Calu3 (cell line): Measurements from ENCODE around the gene ADSL. TPM values are rescaled to one million over a fixed set of nuclear protein-coding genes. Genes with fewer than 3 reads are reported as not detected.

Experiments used
- BruUV-seq: library from RNA; stranded (reverse); fragments of 400-500 nt; replicated peaks from 2 replicates; lab custom pipeline; 2021; lab: Mats Ljungman, UMichigan
- CTCF ChIA-PET: fragments of 300-600 bp; sonication (Branson Sonifier 250); formaldehyde crosslinking; loops from one replicate; lab custom pipeline; 2022; ENCODE audit warnings: antibody characterized with exemption; lab: Charles Lee
- DNase-seq: peaks from one replicate; pipeline ENCODE4 v3.0.0; 2022
- H3K27ac Mint-ChIP-seq: one replicate; pipeline ENCODE4 v1.8.0; 2022; ENCODE audit warnings: mixed read lengths; ENCODE audit not compliant: unreplicated experiment
- H3K27me3 Mint-ChIP-seq: one replicate; pipeline ENCODE4 v1.8.0; 2022; ENCODE audit warnings: mixed read lengths; ENCODE audit not compliant: unreplicated experiment
- H3K36me3 Mint-ChIP-seq: one replicate; pipeline ENCODE4 v1.8.0; 2022; ENCODE audit warnings: mild to moderate bottlenecking, moderate library complexity, mixed read lengths; ENCODE audit not compliant: insufficient read depth, unreplicated experiment
- H3K4me1 Mint-ChIP-seq: one replicate; pipeline ENCODE4 v1.8.0; 2022; ENCODE audit warnings: mild to moderate bottlenecking, low read depth, mixed read lengths; ENCODE audit not compliant: unreplicated experiment
- H3K4me3 Mint-ChIP-seq: one replicate; pipeline ENCODE4 v1.8.0; 2022; ENCODE audit warnings: mild to moderate bottlenecking, low read depth, moderate library complexity, mixed read lengths; ENCODE audit not compliant: unreplicated experiment
- H3K9me3 Mint-ChIP-seq: one replicate; pipeline ENCODE4 v1.8.0; 2022; ENCODE audit warnings: low read depth, mixed read lengths; ENCODE audit not compliant: unreplicated experiment
- intact Hi-C: fragments of 100-400 bp; cut with micrococcal nuclease; formaldehyde crosslinking; loops from one replicate; pipeline ENCODE4 v1.10.0; 2022; ENCODE audit not compliant: unreplicated experiment
- total RNA-seq: library from RNA; stranded (reverse); gene quantifications from 2 replicates; pipeline ENCODE4 v1.2.3, GENCODE V29; 2022
- TF ChIP-seq, protein P1 (sequence below): fragments of 200-600 bp; IDR thresholded peaks from one replicate; pipeline ENCODE4 v1.8.0; 2022; ENCODE audit warnings: antibody characterized with exemption; ENCODE audit not compliant: unreplicated experiment

The ADSL gene
- total RNA-seq, 1 experiment from 2014 or later: 96.3 TPM

DNA sequence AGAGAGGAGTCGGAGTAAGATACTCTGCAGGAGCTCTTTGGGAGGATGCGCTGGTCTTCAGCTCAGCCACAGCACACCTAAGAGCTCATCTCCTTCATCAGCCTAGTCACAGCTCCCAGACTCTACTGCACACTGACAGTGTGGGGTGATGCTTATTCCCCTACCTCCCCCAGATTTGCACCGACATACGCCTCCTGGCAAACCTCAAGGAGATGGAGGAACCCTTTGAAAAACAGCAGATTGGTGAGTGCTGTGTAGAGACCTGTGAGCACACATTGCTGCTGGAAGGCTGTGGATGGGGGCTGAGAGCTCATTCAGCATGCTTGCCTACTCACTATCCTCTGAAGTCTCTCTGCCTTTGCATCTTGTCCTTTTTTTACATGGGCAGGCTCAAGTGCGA is 14.8 kb downstream of the ADSL start:
- Mint-ChIP-seq H3K4me3 (no peak overlapping the region), H3K27me3 (no peaks in the 10 kb centered on the region), H3K27ac (no peak overlapping the region), H3K9me3 (no peaks in the 10 kb centered on the region), H3K4me1 (no peaks in the 10 kb centered on the region), H3K36me3 (peaks cover 78% of the 10 kb centered on the region)
- CTCF ChIA-PET: no interaction called here
- TF ChIP-seq, protein P1, sequence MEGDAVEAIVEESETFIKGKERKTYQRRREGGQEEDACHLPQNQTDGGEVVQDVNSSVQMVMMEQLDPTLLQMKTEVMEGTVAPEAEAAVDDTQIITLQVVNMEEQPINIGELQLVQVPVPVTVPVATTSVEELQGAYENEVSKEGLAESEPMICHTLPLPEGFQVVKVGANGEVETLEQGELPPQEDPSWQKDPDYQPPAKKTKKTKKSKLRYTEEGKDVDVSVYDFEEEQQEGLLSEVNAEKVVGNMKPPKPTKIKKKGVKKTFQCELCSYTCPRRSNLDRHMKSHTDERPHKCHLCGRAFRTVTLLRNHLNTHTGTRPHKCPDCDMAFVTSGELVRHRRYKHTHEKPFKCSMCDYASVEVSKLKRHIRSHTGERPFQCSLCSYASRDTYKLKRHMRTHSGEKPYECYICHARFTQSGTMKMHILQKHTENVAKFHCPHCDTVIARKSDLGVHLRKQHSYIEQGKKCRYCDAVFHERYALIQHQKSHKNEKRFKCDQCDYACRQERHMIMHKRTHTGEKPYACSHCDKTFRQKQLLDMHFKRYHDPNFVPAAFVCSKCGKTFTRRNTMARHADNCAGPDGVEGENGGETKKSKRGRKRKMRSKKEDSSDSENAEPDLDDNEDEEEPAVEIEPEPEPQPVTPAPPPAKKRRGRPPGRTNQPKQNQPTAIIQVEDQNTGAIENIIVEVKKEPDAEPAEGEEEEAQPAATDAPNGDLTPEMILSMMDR: no peak
- intact Hi-C loops: no loop called here
- no TSS peak for BruUV-seq
- no peak for DNase-seq

DNA sequence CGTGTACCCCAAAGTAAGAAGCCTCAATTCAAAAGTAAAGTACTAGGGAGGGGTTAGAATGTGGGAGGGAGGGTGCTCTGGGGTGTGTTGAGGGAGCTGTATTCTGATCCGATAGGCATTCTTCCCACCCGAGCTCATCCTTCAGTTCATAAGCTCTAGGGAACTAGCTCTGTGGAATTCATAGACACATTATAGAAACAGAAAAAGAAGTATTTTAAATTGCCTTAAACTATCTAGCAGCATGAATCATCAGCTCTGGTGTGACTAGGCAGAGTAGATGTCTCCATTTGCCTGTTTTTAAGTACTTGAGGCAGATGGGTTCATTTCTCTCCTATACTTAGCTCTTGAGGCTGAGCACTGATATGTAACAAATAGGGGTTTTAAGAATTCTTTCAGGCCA is 16.8 kb downstream of the ADSL start:
- Mint-ChIP-seq H3K4me1 (no peaks in the 10 kb centered on the region), H3K27me3 (no peaks in the 10 kb centered on the region), H3K4me3 (no peak overlapping the region), H3K36me3 (peaks cover 74% of the 10 kb centered on the region), H3K27ac (no peak overlapping the region), H3K9me3 (no peaks in the 10 kb centered on the region)
- intact Hi-C loops: no loop called here
- DNase-seq: no peak
- CTCF ChIA-PET: interaction anchor here (0.7 kb wide), 1 partner anchor 555 kb away, joined by 4 read pairs; no protein-coding TSS in a partner anchor
- BruUV-seq: no TSS peak
- TF ChIP-seq, protein P1: no peak

DNA sequence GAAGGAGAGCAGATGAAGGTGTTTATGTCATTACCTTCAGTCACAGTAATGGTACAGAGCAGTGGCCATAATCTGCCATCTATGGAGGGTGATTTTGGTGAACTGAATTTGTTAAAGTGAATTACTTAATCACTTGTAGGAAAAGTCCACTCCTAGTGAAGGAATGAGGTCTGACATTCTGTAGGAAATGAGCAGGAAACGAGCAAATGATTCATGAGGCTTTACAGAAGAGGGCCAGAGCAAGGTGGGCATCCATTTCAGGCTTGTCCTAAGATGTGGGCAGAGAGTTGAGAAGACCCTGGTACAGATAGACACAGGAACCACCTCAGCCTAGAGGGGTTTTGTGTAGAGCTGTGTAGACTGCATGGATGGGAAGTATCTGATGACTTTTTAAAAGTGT is 18.1 kb downstream of the ADSL start:
- Mint-ChIP-seq H3K36me3 (peaks cover 62% of the 10 kb centered on the region), H3K4me3 (no peak overlapping the region), H3K27me3 (no peaks in the 10 kb centered on the region), H3K9me3 (no peaks in the 10 kb centered on the region), H3K27ac (no peak overlapping the region), H3K4me1 (no peaks in the 10 kb centered on the region)
- no TSS peak for BruUV-seq
- TF ChIP-seq, protein P1: no peak
- CTCF ChIA-PET: no interaction called here
- intact Hi-C loops: no loop called here
- DNase-seq: no peak

DNA sequence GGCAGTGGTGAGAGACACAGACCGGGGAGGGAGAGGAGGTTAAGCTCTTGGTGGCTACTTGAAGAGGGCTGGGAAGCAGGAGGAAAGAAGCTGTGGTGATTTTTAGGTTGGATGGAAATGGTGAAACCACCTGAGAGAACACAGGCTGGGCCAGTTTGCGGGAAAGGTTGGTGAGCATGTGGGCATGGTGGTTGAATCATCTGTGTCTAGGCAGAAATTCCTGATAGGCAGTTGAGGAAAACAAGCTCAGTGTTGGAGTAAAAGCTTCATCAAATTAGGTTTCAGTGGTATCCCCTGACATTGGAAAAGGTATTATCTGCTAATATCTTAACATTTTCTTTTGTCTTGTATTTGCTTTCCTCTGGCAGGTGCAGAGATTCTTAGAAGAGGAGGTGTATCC is 19.8 kb downstream of the ADSL start:
- intact Hi-C loops: no loop called here
- Mint-ChIP-seq H3K9me3 (no peaks in the 10 kb centered on the region), H3K27ac (no peak overlapping the region), H3K4me3 (no peak overlapping the region), H3K4me1 (no peaks in the 10 kb centered on the region), H3K27me3 (no peaks in the 10 kb centered on the region), H3K36me3 (peaks cover 59% of the 10 kb centered on the region)
- CTCF ChIA-PET: no interaction called here
- DNase-seq: no peak
- TF ChIP-seq, protein P1: no peak
- BruUV-seq: no TSS peak
